Gastroesophageal sphincter (tissue), 4 donors: ENCODE results near the gene DIP2C. TPM values are rescaled to one million over a fixed set of nuclear protein-coding genes. Genes with fewer than 3 reads are reported as not detected.
A peak's percentile ranks its signal among the peaks of the same experiment; 100 is the strongest.

ENCODE experiments used
- ATAC-seq: fragments of 150-250 bp; one replicate; pipeline ENCODE4 v1.9.1; 2016; ENCODE audit warnings: mild to moderate bottlenecking, moderate library complexity
- H3K27ac ChIP-seq, 4 donors: fragments of 200-600 bp; sonication (generic) in 3 of 4; 1 replicate in 3 of 4; 2 replicates in 1 of 4; pipeline ENCODE4 v1.5.1; 2016 to 2019
- H3K27me3 ChIP-seq: fragments of 200-600 bp; sonication (generic); one replicate; pipeline ENCODE4 v1.5.1; 2019
- H3K36me3 ChIP-seq, 2 donors: fragments of 200-600 bp; sonication (generic); one replicate each; pipeline ENCODE4 v1.5.1; 2019; ENCODE audit warnings: control low read depth in 1 of 2
- H3K4me1 ChIP-seq, 3 donors: fragments of 200-600 bp; sonication (generic); 1 replicate in 2 of 3; 2 replicates in 1 of 3; pipeline ENCODE4 v1.5.1; 2016 to 2019; ENCODE audit warnings: control low read depth in 2 of 3
- H3K4me3 ChIP-seq, 2 donors: fragments of 200-600 bp; sonication (generic); one replicate each; pipeline ENCODE4 v1.5.1; 2019; ENCODE audit warnings: mild to moderate bottlenecking in 1 of 2, moderate library complexity in 1 of 2
- H3K9me3 ChIP-seq, 3 donors: fragments of 200-600 bp; sonication (generic); one replicate each; pipeline ENCODE4 v1.5.1; 2017 to 2019; ENCODE audit warnings: control low read depth in 2 of 3
- EP300 ChIP-seq: sonication (generic); formaldehyde crosslinking; IDR thresholded peaks from one replicate; pipeline ENCODE4 v1.6.1; 2017; ENCODE audit warnings: antibody characterized with exemption, mild to moderate bottlenecking
- POLR2A ChIP-seq, 2 donors: fragments of 450-650 bp; IDR thresholded peaks; one replicate each; pipeline ENCODE4 v1.6.1; 2017; ENCODE audit warnings: antibody characterized with exemption in 2 of 2, mild to moderate bottlenecking in 2 of 2, moderate library complexity in 1 of 2
- POLR2AphosphoS5 ChIP-seq: sonication (generic); formaldehyde crosslinking; IDR thresholded peaks from one replicate; pipeline ENCODE4 v1.6.1; 2017; ENCODE audit warnings: antibody characterized with exemption
- WGBS, 2 donors: methylation state at CpG; one replicate each; pipeline ENCODE4 v1.1.5; 2018; ENCODE audit warnings: low coverage in 1 of 2; 5-methylcytosine and 5-hydroxymethylcytosine counted together
- total RNA-seq, 4 donors: library from RNA; depleted of rRNA; stranded (reverse); fragments of >200 nt; gene quantifications; one replicate each; pipeline ENCODE4 v1.1.0, GENCODE V29; 2016
- TF ChIP-seq, protein P1 (sequence below), 4 experiments: fragments of 200-600 bp in 2 of 4; fragments of 450-650 bp in 2 of 4; sonication (generic) in 1 of 4; IDR thresholded peaks; one replicate each; pipeline ENCODE4 v1.5.1; 2017 to 2019; ENCODE audit warnings: antibody characterized with exemption in 4 of 4, mild to moderate bottlenecking in 2 of 4, moderate library complexity in 2 of 4

Gene DIP2C
- total RNA-seq, 4 donors from 2014 or later, result 40.8 to 73.8 (median 47.7) TPM

DNA sequence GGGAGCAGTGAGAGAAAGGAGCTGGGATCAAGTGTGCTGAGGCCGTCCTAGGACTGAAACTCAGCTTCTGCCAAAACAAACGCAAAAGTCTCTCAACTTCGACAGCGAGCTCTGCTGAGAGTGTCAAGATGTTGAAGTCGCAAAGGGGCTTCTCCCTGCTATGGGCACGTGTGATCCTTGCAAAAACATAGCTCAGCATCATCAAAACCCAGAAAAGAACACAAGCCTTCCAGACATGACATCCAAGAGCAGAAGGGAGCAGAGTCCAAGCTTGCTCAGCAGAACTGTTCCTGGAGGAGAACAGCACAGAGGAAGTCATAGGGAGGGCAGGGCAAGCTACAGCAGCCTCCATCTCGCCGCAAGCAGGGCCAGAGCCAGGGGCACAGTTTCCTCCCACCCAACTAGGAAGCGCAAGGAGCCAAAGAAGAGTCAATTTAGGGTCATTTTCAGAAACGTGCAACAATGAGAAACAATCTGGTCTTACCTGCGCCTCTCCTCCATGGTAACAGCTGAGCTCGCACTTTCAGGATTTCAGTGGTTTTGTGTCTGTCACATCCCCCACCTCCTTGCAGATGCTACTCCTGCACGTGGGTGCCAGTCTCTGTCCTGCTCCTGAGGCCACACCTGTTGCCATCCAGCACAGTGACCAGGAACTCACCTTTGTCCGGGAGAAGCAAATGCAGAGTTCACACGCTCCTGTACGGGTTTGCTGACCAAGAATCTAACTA is 113.9 kb downstream of the DIP2C start:
- TF ChIP-seq, protein P1, sequence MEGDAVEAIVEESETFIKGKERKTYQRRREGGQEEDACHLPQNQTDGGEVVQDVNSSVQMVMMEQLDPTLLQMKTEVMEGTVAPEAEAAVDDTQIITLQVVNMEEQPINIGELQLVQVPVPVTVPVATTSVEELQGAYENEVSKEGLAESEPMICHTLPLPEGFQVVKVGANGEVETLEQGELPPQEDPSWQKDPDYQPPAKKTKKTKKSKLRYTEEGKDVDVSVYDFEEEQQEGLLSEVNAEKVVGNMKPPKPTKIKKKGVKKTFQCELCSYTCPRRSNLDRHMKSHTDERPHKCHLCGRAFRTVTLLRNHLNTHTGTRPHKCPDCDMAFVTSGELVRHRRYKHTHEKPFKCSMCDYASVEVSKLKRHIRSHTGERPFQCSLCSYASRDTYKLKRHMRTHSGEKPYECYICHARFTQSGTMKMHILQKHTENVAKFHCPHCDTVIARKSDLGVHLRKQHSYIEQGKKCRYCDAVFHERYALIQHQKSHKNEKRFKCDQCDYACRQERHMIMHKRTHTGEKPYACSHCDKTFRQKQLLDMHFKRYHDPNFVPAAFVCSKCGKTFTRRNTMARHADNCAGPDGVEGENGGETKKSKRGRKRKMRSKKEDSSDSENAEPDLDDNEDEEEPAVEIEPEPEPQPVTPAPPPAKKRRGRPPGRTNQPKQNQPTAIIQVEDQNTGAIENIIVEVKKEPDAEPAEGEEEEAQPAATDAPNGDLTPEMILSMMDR (IDR thresholded peaks at IDR 0.05), result no peak
- TF ChIP-seq POLR2A (IDR thresholded peaks at IDR 0.05) (no peak), EP300 (no peak), POLR2AphosphoS5 (no peak)
- Histone ChIP-seq H3K4me1 (peaks cover 0 to 75% (median 10%) of the 10 kb centered on the region in 3 donors), H3K27me3 (no peaks in the 10 kb centered on the region), H3K27ac (peak overlapping the region in 2 of 4 donors; percentile 9 to 49), H3K36me3 (no peaks in the 10 kb centered on the region), H3K4me3 (no peak overlapping the region), H3K9me3 (no peaks in the 10 kb centered on the region)
- ATAC-seq, result peak; percentile 23
- 46 to 52% methylated on average over 11 to 16 of the region's 16 CpGs for WGBS, 2 donors

DNA sequence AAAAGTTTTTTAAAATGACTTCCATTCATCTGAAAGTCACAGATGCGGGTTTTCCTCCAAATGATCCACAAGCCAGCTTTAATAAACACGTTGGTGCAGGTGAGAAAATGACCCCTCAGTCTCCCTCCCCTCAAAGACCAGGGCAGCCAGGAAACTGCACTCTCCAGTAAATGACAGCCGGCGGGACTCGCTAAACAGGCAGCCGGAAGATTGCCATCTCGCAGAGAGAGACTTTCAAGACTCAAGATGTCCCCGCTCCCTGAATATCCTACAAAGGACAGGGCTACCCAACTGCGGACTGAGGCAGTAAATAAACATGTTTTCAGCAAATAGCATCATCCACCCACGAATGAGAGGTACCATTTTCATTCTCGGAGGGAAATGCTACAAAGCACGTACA is 116.8 kb downstream of the DIP2C start:
- TF ChIP-seq POLR2A (IDR thresholded peaks at IDR 0.05) (no peak), POLR2AphosphoS5 (no peak), EP300 (no peak)
- TF ChIP-seq, protein P1 (IDR thresholded peaks at IDR 0.05), result no peak
- Histone ChIP-seq H3K9me3 (peaks cover 0 to 7% (median 0%) of the 10 kb centered on the region in 3 donors), H3K36me3 (no peaks in the 10 kb centered on the region), H3K4me3 (no peak overlapping the region), H3K27me3 (no peaks in the 10 kb centered on the region), H3K4me1 (peaks cover 0 to 70% (median 10%) of the 10 kb centered on the region in 3 donors), H3K27ac (peak overlapping the region in 2 of 4 donors; percentile 72 to 80)
- no peak for ATAC-seq
- 70 to 89% methylated on average over 5 to 7 of the region's 12 CpGs for WGBS, 2 donors

DNA sequence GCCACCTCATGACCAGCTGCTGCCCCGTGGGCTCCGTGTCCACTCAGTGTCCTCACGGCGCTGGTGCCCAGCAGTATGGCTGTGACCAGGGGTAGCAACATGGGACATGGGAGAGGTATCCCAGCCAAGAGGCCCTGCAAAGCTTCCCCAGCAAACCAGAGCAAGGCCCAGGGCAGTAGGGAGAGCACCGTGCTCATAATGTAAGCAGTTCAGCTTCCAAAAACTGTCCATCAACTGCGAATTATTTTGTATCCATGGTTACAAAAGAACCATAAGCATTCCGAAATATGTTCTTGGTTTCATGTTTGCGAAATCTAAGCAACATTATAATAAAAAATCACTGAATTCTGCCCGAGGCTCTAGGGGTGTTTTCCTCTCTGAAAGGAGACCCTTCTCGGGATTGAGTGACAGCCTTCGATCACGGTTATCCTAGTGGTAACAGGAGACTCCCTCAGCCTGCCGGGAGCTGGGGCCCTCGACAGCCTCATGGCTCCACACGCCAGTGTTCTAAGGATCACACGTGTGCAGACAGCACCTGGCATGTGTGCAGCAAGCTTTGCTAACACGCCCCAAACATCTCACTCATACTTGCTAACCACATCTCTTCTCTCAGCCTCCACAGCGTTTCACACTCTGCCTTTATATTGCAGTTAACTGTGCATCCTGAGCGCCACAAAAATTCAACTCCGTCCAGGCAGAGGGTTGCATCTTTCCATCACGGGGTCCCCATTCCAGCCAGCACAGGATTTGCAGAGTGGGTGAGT is 117.6 kb downstream of the DIP2C start:
- Histone ChIP-seq H3K4me1 (peaks cover 0 to 72% (median 10%) of the 10 kb centered on the region in 3 donors), H3K36me3 (no peaks in the 10 kb centered on the region), H3K4me3 (peak overlapping the region in 1 of 2 donors; percentile 1), H3K27ac (peak overlapping the region in 3 of 4 donors; percentile 67 to 80 (median 72)), H3K9me3 (peaks cover 0 to 7% (median 0%) of the 10 kb centered on the region in 3 donors), H3K27me3 (no peaks in the 10 kb centered on the region)
- 32 to 58% methylated on average over 17 to 19 of the region's 21 CpGs for WGBS, 2 donors
- peak; percentile 49 for ATAC-seq
- TF ChIP-seq, protein P1 (IDR thresholded peaks at IDR 0.05), result no peak
- TF ChIP-seq POLR2AphosphoS5 (no peak), EP300 (no peak), POLR2A (IDR thresholded peaks at IDR 0.05) (no peak)

DNA sequence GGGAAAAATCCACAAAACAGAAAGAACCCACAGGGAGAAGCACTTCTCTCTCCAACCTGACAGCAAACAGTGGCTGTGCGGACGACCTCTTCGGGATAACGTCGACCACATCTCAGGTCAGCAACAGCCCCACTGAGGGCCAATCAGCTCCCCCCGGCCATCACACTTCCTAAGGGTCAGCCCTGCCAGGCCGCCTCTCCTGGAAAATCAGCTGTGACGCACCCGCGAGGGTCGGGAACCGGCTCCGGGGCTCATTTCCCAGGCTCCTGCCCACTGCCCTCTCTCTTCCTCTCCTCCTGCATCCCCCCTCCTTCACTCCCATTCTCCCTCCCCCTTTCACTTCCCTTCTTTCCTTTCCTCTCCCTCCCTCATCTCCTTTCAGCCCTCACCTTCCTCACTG is 118.3 kb downstream of the DIP2C start:
- ATAC-seq, result no peak
- 11 to 42% methylated on average over 11 to 12 of the region's 13 CpGs for WGBS, 2 donors
- Histone ChIP-seq H3K4me3 (peak overlapping the region in 1 of 2 donors; percentile 1), H3K27me3 (no peaks in the 10 kb centered on the region), H3K36me3 (no peaks in the 10 kb centered on the region), H3K27ac (peak overlapping the region; percentile 16 to 80 (median 70)), H3K9me3 (peaks cover 0 to 7% (median 0%) of the 10 kb centered on the region in 3 donors), H3K4me1 (peaks cover 0 to 72% (median 9%) of the 10 kb centered on the region in 3 donors)
- no peak for TF ChIP-seq POLR2AphosphoS5
- no peak for TF ChIP-seq EP300
- TF ChIP-seq POLR2A (IDR thresholded peaks at IDR 0.05), result no peak
- TF ChIP-seq, protein P1 (IDR thresholded peaks at IDR 0.05), result no peak
